GM12872 (cell line): ENCODE results near the gene ATP1A4.

Experiments used
- CTCF ChIP-seq: IDR thresholded peaks from 3 replicates; pipeline ENCODE4 v1.5.1; 2011; ENCODE audit warnings: low read depth, mild to moderate bottlenecking, low read length, moderate library complexity; ENCODE audit not compliant: insufficient read depth

ATP1A4 gene

GRCh38 chr1:160117709-160118183 lies 33.7 kb upstream of the ATP1A4 start:
- TF ChIP-seq CTCF: no peak

- TF ChIP-seq CTCF: no peak
These were observed 32.5 kb upstream of the ATP1A4 start for GRCh38 chr1:160118928-160119327.

- no peak for TF ChIP-seq CTCF
These were observed 30.6 kb upstream of the ATP1A4 start for GRCh38 chr1:160120797-160121196.

GRCh38 chr1:160121388-160121787 lies 30.0 kb upstream of the ATP1A4 start:
- no peak for TF ChIP-seq CTCF

GRCh38 chr1:160122978-160123495 lies 28.4 kb upstream of the ATP1A4 start:
- TF ChIP-seq CTCF: no peak

- no peak for TF ChIP-seq CTCF
These were observed 27.7 kb upstream of the ATP1A4 start for GRCh38 chr1:160123726-160124125.

- TF ChIP-seq CTCF: no peak
These were observed 26.5 kb upstream of the ATP1A4 start for GRCh38 chr1:160124705-160125478.
